ENCODE measurements around the gene ZNF529.
"Not testable (repeated sequence)": the region's sequence is repeated elsewhere in the genome, so short reads cannot be mapped to it uniquely, and the experiment has no call there.

ZNF529 gene

GRCh38 chr19:36573020-36573894 is at the start of gene ZNF529:
Gene ZNF529, minus strand, starts transcription at chr19:36573292. Its CDS starts 946 bp downstream, at chr19:36572346.
- DNase-seq (ENCODE audit: insufficient read length, low spot score) (peak; percentile 84), FAIRE-seq (peak; percentile 88)

- DNase-seq (ENCODE audit: insufficient read length, low spot score) (no peak), FAIRE-seq (no peak)
Measured at GRCh38 chr19:36605877-36606478, 32.9 kb upstream of the ZNF529 start.

- DNase-seq (ENCODE audit: insufficient read length, low spot score) (peak; percentile 73), FAIRE-seq (peak; percentile 80)
Measured at GRCh38 chr19:36605101-36605876, 32.2 kb upstream of the ZNF529 start, which contains the start of gene ZNF382. Gene ZNF382, plus strand, starts transcription at chr19:36605313. Its CDS starts 4,602 bp downstream, at chr19:36609915.

- DNase-seq (ENCODE audit: insufficient read length, low spot score) (peak; percentile 40), FAIRE-seq (no peak)
Measured at GRCh38 chr19:36604656-36605100, 31.6 kb upstream of the ZNF529 start.

GRCh38 chr19:36602681-36603080 is 29.6 kb upstream of the ZNF529 start:
- FAIRE-seq, result not testable (repeated sequence)

GRCh38 chr19:36579255-36579654 is 6.2 kb upstream of the ZNF529 start:
- FAIRE-seq (no peak), DNase-seq (ENCODE audit: insufficient read length, low spot score) (no peak)

More at GRCh38 chr19:36602681-36603080, 29.6 kb upstream of the ZNF529 start:
- not testable (repeated sequence) for DNase-seq (ENCODE audit: insufficient read length, low spot score)

- FAIRE-seq, result no peak
Measured at GRCh38 chr19:36577271-36577996, 4.3 kb upstream of the ZNF529 start.

GRCh38 chr19:36574741-36575140 is 1.6 kb upstream of the ZNF529 start:
- DNase-seq (ENCODE audit: insufficient read length, low spot score), result no peak
- no peak for FAIRE-seq

More at GRCh38 chr19:36577271-36577996, 4.3 kb upstream of the ZNF529 start:
- DNase-seq (ENCODE audit: insufficient read length, low spot score), result no peak

- FAIRE-seq, result no peak
- DNase-seq (ENCODE audit: insufficient read length, low spot score), result no peak
Measured at GRCh38 chr19:36573895-36574720, 1.0 kb upstream of the ZNF529 start.

- DNase-seq (ENCODE audit: insufficient read length, low spot score), result no peak
- no peak for FAIRE-seq
Measured at GRCh38 chr19:36572593-36573019, 486 bp downstream of the ZNF529 start.

GRCh38 chr19:36564391-36564790 is 8.7 kb downstream of the ZNF529 start:
- DNase-seq (ENCODE audit: insufficient read length, low spot score), result no peak
- FAIRE-seq, result no peak

GRCh38 chr19:36547001-36547732 is 25.9 kb downstream of the ZNF529 start:
- FAIRE-seq, result no peak

GRCh38 chr19:36528921-36529518 is 44.1 kb downstream of the ZNF529 start:
- DNase-seq (ENCODE audit: insufficient read length, low spot score) (no peak), FAIRE-seq (no peak)

More at GRCh38 chr19:36547001-36547732, 25.9 kb downstream of the ZNF529 start:
- no peak for DNase-seq (ENCODE audit: insufficient read length, low spot score)

- FAIRE-seq (peak; percentile 96), DNase-seq (ENCODE audit: insufficient read length, low spot score) (peak; percentile 69)
Measured at GRCh38 chr19:36528194-36528920, 44.7 kb downstream of the ZNF529 start, which contains the start of gene ZNF260. Gene ZNF260, minus strand, starts transcription at chr19:36528271. Its CDS starts 13,033 bp downstream, at chr19:36515238.

GRCh38 chr19:36527873-36528193 is 45.3 kb downstream of the ZNF529 start:
- FAIRE-seq, result no peak

GRCh38 chr19:36527341-36527740 is 45.8 kb downstream of the ZNF529 start:
- DNase-seq (ENCODE audit: insufficient read length, low spot score), result no peak
- no peak for FAIRE-seq

More at GRCh38 chr19:36527873-36528193, 45.3 kb downstream of the ZNF529 start:
- no peak for DNase-seq (ENCODE audit: insufficient read length, low spot score)

GRCh38 chr19:36526581-36526980 is 46.5 kb downstream of the ZNF529 start:
- FAIRE-seq, result no peak
- no peak for DNase-seq (ENCODE audit: insufficient read length, low spot score)
